Panc1 (cell line): ENCODE data around the gene GLIS1. TPM values are rescaled to one million over a fixed set of nuclear protein-coding genes. Genes with fewer than 3 reads are reported as not detected.

ENCODE experiments used
- ATAC-seq: fragments of 200-7000 bp; cut with Tn5 transposase; 2 replicates; pipeline ENCODE4 v1.9.1; 2020; ENCODE audit warnings: mild to moderate bottlenecking, moderate library complexity
- BruUV-seq: library from RNA; stranded (reverse); fragments of 400-500 nt; replicated peaks from 2 replicates; lab custom pipeline; 2021; lab: Mats Ljungman, UMichigan
- CTCF ChIA-PET: fragments of 300-600 bp; sonication (Branson Sonifier 250); formaldehyde crosslinking; loops from one replicate; lab custom pipeline; 2022; ENCODE audit warnings: antibody characterized with exemption; lab: Charles Lee
- POLR2A ChIA-PET: fragments of 300-600 bp; sonication (Branson Sonifier 250); formaldehyde crosslinking; loops from one replicate; lab custom pipeline; 2022; ENCODE audit warnings: antibody characterized with exemption; lab: Charles Lee
- DNase-seq: peaks from one replicate; pipeline ENCODE4 v3.0.0-alpha.2; 2010; ENCODE audit warnings: low read depth, low spot score
- H3K27ac ChIP-seq: 2 replicates; pipeline ENCODE4 v1.5.1; 2011; ENCODE audit warnings: mild to moderate bottlenecking, low read length, inconsistent platforms
- H3K27me3 ChIP-seq: fragments of 200-500 bp; sonication (Bioruptor generic); 2 replicates; pipeline ENCODE4 v1.6.0; 2014; ENCODE audit warnings: low read length, inconsistent platforms; ENCODE audit not compliant: control insufficient read depth, insufficient read depth
- H3K36me3 ChIP-seq: fragments of 200-500 bp; sonication (Bioruptor generic); 2 replicates; pipeline ENCODE4 v1.5.1; 2014; ENCODE audit warnings: inconsistent platforms, mild to moderate bottlenecking, low read length, moderate library complexity; ENCODE audit not compliant: control insufficient read depth, insufficient read depth
- H3K4me1 ChIP-seq: 2 replicates; pipeline ENCODE4 v1.5.1; 2011; ENCODE audit warnings: inconsistent platforms, mild to moderate bottlenecking, low read length, moderate library complexity; ENCODE audit not compliant: control insufficient read depth, insufficient read depth
- H3K4me3 ChIP-seq, 2 experiments: 2 replicates each; pipeline ENCODE4 v1.5.1; 2011 to 2012; ENCODE audit warnings: low read depth in 2 of 2, low read length in 2 of 2, mild to moderate bottlenecking in 2 of 2, inconsistent platforms in 1 of 2, moderate library complexity in 1 of 2
- H3K9me3 ChIP-seq: fragments of 200-500 bp; sonication (Bioruptor generic); 2 replicates; pipeline ENCODE4 v1.5.1; 2014; ENCODE audit warnings: low read depth, mild to moderate bottlenecking, inconsistent platforms, low read length, moderate library complexity; ENCODE audit not compliant: control insufficient read depth, insufficient read depth
- POLR2AphosphoS5 ChIP-seq: IDR thresholded peaks from 2 replicates; pipeline ENCODE4 v1.6.1; 2012; ENCODE audit warnings: mild to moderate bottlenecking, low read depth, low read length, moderate library complexity
- SIN3A ChIP-seq: IDR thresholded peaks from 2 replicates; pipeline ENCODE4 v1.6.1; 2012; ENCODE audit warnings: low read depth, mild to moderate bottlenecking, low read length, moderate library complexity, borderline replicate concordance; ENCODE audit not compliant: insufficient read depth
- TCF7L2 ChIP-seq: IDR thresholded peaks from 2 replicates; pipeline ENCODE4 v1.6.1; 2011; ENCODE audit warnings: mild to moderate bottlenecking, low read depth, low read length, inconsistent platforms
- in situ Hi-C: cut with HindIII; loops from 2 replicates; pipeline ENCODE4 v1.10.0; 2016; ENCODE audit warnings: low sequenced_read_pairs, low pct_unique_long_range_greater_than_20kb
- intact Hi-C: fragments of 100-400 bp; cut with micrococcal nuclease; formaldehyde crosslinking; loops from one replicate; pipeline ENCODE4 v1.10.0; 2022; ENCODE audit not compliant: unreplicated experiment
- total RNA-seq: library from RNA; stranded (reverse); gene quantifications from one replicate; pipeline ENCODE4 v1.2.1, GENCODE V29; 2021; ENCODE audit not compliant: unreplicated experiment
- TF ChIP-seq, protein P1 (sequence below), 2 experiments: IDR thresholded peaks; 2 replicates each; pipeline ENCODE4 v1.6.1; 2011 to 2012; ENCODE audit warnings: low read depth in 2 of 2, control low read depth in 1 of 2, low read length in 1 of 2, mild to moderate bottlenecking in 1 of 2, moderate library complexity in 1 of 2; ENCODE audit not compliant: insufficient read depth in 1 of 2
- TF ChIP-seq, protein P2 (sequence below): fragments of 450-650 bp; IDR thresholded peaks from 2 replicates; pipeline ENCODE4 v1.5.1; 2017; ENCODE audit warnings: mild to moderate bottlenecking

Gene GLIS1
- total RNA-seq, 1 experiment from 2014 or later, result 0.28 TPM

DNA sequence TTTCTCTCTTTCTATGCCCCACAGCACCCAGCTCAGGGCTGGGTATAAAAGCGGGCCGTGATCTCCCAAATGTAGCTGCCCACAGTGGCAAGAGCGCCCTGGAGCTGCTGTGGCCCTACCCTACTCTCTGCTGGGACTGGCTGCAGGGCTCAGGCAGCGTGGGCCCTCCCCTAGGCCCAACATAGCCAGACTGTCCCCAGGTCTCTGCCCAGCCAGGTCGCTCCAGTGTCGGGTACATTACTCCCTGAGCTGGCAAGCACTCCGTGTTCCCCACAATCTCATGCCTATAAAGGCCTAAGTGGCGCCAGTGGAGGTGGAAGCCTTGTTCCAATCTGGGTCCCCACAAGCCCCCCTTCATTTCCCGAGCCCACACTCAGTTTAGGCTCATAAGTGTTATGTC, 66.2 kb downstream of the GLIS1 start:
- in situ Hi-C loops, result no loop called here
- no peak for TF ChIP-seq TCF7L2
- TF ChIP-seq, protein P1, sequence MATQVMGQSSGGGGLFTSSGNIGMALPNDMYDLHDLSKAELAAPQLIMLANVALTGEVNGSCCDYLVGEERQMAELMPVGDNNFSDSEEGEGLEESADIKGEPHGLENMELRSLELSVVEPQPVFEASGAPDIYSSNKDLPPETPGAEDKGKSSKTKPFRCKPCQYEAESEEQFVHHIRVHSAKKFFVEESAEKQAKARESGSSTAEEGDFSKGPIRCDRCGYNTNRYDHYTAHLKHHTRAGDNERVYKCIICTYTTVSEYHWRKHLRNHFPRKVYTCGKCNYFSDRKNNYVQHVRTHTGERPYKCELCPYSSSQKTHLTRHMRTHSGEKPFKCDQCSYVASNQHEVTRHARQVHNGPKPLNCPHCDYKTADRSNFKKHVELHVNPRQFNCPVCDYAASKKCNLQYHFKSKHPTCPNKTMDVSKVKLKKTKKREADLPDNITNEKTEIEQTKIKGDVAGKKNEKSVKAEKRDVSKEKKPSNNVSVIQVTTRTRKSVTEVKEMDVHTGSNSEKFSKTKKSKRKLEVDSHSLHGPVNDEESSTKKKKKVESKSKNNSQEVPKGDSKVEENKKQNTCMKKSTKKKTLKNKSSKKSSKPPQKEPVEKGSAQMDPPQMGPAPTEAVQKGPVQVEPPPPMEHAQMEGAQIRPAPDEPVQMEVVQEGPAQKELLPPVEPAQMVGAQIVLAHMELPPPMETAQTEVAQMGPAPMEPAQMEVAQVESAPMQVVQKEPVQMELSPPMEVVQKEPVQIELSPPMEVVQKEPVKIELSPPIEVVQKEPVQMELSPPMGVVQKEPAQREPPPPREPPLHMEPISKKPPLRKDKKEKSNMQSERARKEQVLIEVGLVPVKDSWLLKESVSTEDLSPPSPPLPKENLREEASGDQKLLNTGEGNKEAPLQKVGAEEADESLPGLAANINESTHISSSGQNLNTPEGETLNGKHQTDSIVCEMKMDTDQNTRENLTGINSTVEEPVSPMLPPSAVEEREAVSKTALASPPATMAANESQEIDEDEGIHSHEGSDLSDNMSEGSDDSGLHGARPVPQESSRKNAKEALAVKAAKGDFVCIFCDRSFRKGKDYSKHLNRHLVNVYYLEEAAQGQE (IDR thresholded peaks at IDR 0.05; ENCODE audit: insufficient read depth in 1 of 2, low read depth in 2 of 2, low read length in 1 of 2), result no peak
- ChIA-PET POLR2A (no interaction called here), CTCF (no interaction called here)
- intact Hi-C loops, result no loop called here
- H3K4me3 ChIP-seq, result no peak overlapping the region
- ATAC-seq, result no peak
- H3K27me3 ChIP-seq, result no peaks in the 10 kb centered on the region; the same call in 1 of the 2 replicates
- no peak for DNase-seq
- no peaks in the 10 kb centered on the region for H3K36me3 ChIP-seq
- H3K9me3 ChIP-seq, result no peaks in the 10 kb centered on the region
- no peak overlapping the region for H3K27ac ChIP-seq
- no TSS peak for BruUV-seq
- no peaks in the 10 kb centered on the region for H3K4me1 ChIP-seq

DNA sequence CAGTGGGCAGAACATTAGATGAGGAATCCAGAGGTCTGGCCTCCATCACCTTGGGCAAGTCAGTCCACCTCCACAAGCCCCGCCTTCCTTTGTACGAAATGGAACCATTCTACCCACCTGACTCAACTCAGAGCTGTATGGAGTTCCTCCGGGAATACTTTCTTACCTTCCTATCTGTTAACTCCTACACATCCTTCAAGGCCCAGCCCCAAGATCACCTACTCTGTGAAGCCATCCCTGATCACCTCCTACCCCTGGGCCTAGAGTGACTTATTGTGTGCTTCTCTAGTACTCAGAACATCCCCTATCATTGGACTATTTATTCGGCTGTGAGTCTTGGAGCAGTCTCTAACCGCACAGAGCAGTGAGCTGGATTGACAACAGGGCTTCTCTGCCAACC, 66.7 kb downstream of the GLIS1 start:
- no TSS peak for BruUV-seq
- ChIA-PET POLR2A (no interaction called here), CTCF (no interaction called here)
- DNase-seq, result no peak
- Histone ChIP-seq H3K27me3 (no peaks in the 10 kb centered on the region; the same call in 1 of the 2 replicates), H3K4me3 (no peak overlapping the region), H3K27ac (no peak overlapping the region), H3K36me3 (no peaks in the 10 kb centered on the region), H3K9me3 (no peaks in the 10 kb centered on the region), H3K4me1 (no peaks in the 10 kb centered on the region)
- in situ Hi-C loops, result no loop called here
- ATAC-seq, result no peak
- TF ChIP-seq SIN3A (no peak), POLR2AphosphoS5 (no peak), TCF7L2 (no peak)
- TF ChIP-seq, protein P1 (IDR thresholded peaks at IDR 0.05; ENCODE audit: insufficient read depth in 1 of 2, low read depth in 2 of 2, low read length in 1 of 2), result no peak
- TF ChIP-seq, protein P2, sequence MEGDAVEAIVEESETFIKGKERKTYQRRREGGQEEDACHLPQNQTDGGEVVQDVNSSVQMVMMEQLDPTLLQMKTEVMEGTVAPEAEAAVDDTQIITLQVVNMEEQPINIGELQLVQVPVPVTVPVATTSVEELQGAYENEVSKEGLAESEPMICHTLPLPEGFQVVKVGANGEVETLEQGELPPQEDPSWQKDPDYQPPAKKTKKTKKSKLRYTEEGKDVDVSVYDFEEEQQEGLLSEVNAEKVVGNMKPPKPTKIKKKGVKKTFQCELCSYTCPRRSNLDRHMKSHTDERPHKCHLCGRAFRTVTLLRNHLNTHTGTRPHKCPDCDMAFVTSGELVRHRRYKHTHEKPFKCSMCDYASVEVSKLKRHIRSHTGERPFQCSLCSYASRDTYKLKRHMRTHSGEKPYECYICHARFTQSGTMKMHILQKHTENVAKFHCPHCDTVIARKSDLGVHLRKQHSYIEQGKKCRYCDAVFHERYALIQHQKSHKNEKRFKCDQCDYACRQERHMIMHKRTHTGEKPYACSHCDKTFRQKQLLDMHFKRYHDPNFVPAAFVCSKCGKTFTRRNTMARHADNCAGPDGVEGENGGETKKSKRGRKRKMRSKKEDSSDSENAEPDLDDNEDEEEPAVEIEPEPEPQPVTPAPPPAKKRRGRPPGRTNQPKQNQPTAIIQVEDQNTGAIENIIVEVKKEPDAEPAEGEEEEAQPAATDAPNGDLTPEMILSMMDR, result no peak
- intact Hi-C loops, result no loop called here
